ENCODE data around the gene SPRR4.

DNA sequence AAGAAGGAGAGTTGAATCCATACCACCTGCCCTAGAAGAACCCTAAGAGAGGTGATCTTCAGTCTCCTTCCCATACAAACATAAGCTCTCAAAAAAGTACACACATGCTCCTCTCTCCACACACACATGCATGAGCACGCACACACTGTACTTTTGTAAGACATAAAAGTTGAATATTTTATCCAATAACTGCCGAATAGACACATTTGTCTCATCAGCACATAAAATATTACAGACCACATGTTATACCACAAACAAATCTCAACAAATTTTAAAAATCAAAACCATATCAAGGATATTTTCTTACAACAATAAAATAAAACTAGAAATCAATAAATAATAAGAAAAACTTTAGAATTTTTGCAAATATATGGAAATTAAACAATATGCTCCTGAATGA is 16.1 kb downstream of the SPRR4 start:
- TF ChIP-seq CTCF (conservative IDR thresholded peaks at IDR 0.05) (no peak), ZFX (IDR thresholded peaks at IDR 0.05) (no peak)
